ENCODE data around the gene SFRP4. TPM values are rescaled to one million over a fixed set of nuclear protein-coding genes. Genes with fewer than 3 reads are reported as not detected.
A peak's percentile ranks its signal among the peaks of the same experiment; 100 is the strongest.

The SFRP4 gene
- total and polyA plus RNA-seq, 9 donors = 42.3 to 146 (median 81.5) TPM

DNA sequence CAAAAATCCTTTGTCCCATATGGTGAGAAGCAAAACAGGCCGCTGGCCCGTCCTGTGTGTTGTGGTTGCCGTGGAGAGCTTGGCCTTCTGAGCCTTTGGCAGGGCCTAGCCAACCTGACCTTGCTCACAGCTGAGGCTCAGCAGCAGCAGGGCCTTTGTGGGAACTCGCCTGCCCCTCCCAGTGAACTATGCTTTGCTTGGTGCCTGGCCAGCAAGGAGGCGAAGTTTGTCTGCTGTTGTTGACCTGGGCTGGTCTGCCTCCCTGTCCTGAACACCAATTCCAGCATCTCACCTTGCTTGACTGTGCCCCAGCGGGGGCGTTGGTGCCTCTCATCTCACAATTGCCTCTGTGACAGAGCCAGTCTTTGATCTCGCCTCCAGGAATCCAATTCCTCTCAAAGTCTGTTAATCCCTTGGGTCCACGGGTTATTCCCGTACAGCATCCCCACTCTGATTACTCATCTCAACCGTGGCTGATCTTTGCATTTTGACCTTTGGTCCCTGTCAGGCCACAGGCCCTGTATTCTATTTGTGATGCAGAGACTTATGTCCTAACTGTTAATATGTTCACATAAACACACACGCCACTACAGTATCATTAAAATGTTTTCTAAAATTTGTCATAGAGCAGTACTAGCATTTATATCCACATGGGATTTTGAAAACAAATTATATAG lies 26.5 kb upstream of the SFRP4 start:
- Histone ChIP-seq H3K27me3 (no peaks in the 10 kb centered on the region), H3K27ac (peak overlapping the region; percentile 40 to 85), H3K4me1 (ENCODE audit: insufficient read depth) (peaks cover 19% of the 10 kb centered on the region), H3K36me3 (no peaks in the 10 kb centered on the region), H3K4me3 (no peak overlapping the region), H3K9me3 (no peaks in the 10 kb centered on the region)
- no peak for TF ChIP-seq EP300 (IDR thresholded peaks at IDR 0.05)
- TF ChIP-seq POLR2A (IDR thresholded peaks at IDR 0.05) = no peak
- TF ChIP-seq, protein P1, sequence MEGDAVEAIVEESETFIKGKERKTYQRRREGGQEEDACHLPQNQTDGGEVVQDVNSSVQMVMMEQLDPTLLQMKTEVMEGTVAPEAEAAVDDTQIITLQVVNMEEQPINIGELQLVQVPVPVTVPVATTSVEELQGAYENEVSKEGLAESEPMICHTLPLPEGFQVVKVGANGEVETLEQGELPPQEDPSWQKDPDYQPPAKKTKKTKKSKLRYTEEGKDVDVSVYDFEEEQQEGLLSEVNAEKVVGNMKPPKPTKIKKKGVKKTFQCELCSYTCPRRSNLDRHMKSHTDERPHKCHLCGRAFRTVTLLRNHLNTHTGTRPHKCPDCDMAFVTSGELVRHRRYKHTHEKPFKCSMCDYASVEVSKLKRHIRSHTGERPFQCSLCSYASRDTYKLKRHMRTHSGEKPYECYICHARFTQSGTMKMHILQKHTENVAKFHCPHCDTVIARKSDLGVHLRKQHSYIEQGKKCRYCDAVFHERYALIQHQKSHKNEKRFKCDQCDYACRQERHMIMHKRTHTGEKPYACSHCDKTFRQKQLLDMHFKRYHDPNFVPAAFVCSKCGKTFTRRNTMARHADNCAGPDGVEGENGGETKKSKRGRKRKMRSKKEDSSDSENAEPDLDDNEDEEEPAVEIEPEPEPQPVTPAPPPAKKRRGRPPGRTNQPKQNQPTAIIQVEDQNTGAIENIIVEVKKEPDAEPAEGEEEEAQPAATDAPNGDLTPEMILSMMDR (IDR thresholded peaks at IDR 0.05) = no peak
- intact Hi-C loops (cut with DNase I) = no loop called here
- peak; percentile 90 to 94 (median 92) for DNase-seq
- 7 to 16% (median 9%) methylated on average over 12 of the region's 12 CpGs for WGBS, 3 donors

DNA sequence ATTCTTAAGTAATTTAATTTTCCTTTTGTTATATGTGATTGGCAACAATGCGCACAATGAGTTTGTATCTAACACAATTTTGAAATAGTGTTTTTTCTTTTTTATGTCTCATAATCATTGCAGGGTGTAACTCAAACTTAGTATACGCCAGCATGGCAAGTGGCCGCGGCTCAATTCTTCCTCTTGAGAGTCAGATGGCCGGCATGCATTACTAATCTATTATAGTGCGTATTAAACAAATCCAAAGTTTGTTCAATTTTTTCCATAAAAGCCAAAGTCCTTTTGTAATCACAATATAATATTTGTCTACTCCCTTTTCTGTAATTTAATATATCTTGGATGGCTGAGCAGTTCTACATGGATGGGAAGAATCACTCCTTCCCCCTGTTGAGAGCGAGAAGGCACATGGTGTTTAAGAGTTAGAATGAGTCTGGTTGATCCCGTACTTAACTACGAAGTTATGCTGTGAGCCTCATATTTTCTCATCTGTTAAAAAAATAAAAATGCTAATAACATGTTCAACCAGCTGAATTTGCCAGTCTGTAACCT lies 16.5 kb upstream of the SFRP4 start:
- H3K4me1 ChIP-seq (ENCODE audit: insufficient read depth) = peaks cover 10% of the 10 kb centered on the region
- no peak for TF ChIP-seq POLR2A (IDR thresholded peaks at IDR 0.05)
- TF ChIP-seq EP300 (IDR thresholded peaks at IDR 0.05) = no peak
- TF ChIP-seq, protein P1 (IDR thresholded peaks at IDR 0.05) = no peak
- 78 to 96% (median 88%) methylated on average over 9 of the region's 9 CpGs for WGBS, 3 donors
- no peak for DNase-seq
- H3K27ac ChIP-seq = no peak overlapping the region
- intact Hi-C loops (cut with DNase I) = no loop called here
- no peaks in the 10 kb centered on the region for H3K9me3 ChIP-seq
- H3K4me3 ChIP-seq = no peak overlapping the region
- no peaks in the 10 kb centered on the region for H3K36me3 ChIP-seq
- H3K27me3 ChIP-seq = no peaks in the 10 kb centered on the region

DNA sequence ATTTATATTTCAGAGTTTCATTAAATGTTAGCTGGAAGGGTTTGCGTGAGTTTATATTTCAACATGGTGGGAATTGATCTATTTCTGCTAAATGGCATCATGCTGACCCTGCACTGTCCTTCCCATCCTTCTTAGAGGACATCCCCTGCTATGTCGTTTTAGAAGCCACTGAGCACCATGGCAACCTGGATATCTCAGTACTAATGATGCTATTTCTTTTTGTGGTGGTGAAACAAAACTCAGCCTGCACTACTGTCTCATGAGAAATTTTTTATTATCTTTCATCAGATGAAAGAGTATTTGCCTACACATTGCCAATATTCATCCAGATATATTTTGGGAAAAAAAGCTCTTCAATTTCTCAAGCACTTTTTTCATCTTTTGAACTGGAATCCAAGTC lies 15.9 kb upstream of the SFRP4 start:
- H3K27ac ChIP-seq = no peak overlapping the region
- intact Hi-C loops (cut with DNase I) = no loop called here
- H3K9me3 ChIP-seq = no peaks in the 10 kb centered on the region
- H3K36me3 ChIP-seq = no peaks in the 10 kb centered on the region
- WGBS, 3 donors = 65 to 71% (median 69%) methylated on average over 2 of the region's 2 CpGs
- H3K4me1 ChIP-seq (ENCODE audit: insufficient read depth) = peaks cover 11% of the 10 kb centered on the region
- H3K4me3 ChIP-seq = no peak overlapping the region
- TF ChIP-seq POLR2A (IDR thresholded peaks at IDR 0.05) (no peak), EP300 (IDR thresholded peaks at IDR 0.05) (no peak)
- no peak for DNase-seq
- H3K27me3 ChIP-seq = no peaks in the 10 kb centered on the region

GRCh38 chr7:37930226-37930948 lies 13.8 kb upstream of the SFRP4 start:
- H3K4me1 ChIP-seq (ENCODE audit: insufficient read depth) = peaks cover 14% of the 10 kb centered on the region
- no peaks in the 10 kb centered on the region for H3K36me3 ChIP-seq
- H3K27ac ChIP-seq = peak overlapping the region in 1 of 2 donors; percentile 42
- WGBS, 3 donors = 85 to 92% (median 86%) methylated on average over 5 of the region's 5 CpGs
- no peak overlapping the region for H3K4me3 ChIP-seq
- no peaks in the 10 kb centered on the region for H3K27me3 ChIP-seq
- no peak for DNase-seq
- TF ChIP-seq POLR2A (IDR thresholded peaks at IDR 0.05) (no peak), EP300 (IDR thresholded peaks at IDR 0.05) (no peak)
- TF ChIP-seq, protein P1 (IDR thresholded peaks at IDR 0.05) = no peak
- intact Hi-C loops (cut with DNase I) = no loop called here
- H3K9me3 ChIP-seq = no peaks in the 10 kb centered on the region
